Activated naive CD8-positive, alpha-beta T cell treated with anti-CD3 and anti-CD28 coated beads, Interleukin-2, amount 50 U/mL, for 16 hours (primary cell): Measurements from ENCODE around the gene CDX1.

ENCODE experiments used
- DNase-seq: peaks from one replicate; pipeline ENCODE4 v3.0.0-alpha.2; 2020; ENCODE audit warnings: low read depth, low spot score

CDX1 gene

GRCh38 chr5:150146235-150146634 lies 20.3 kb upstream of the CDX1 start:
- DNase-seq: no peak

DNA sequence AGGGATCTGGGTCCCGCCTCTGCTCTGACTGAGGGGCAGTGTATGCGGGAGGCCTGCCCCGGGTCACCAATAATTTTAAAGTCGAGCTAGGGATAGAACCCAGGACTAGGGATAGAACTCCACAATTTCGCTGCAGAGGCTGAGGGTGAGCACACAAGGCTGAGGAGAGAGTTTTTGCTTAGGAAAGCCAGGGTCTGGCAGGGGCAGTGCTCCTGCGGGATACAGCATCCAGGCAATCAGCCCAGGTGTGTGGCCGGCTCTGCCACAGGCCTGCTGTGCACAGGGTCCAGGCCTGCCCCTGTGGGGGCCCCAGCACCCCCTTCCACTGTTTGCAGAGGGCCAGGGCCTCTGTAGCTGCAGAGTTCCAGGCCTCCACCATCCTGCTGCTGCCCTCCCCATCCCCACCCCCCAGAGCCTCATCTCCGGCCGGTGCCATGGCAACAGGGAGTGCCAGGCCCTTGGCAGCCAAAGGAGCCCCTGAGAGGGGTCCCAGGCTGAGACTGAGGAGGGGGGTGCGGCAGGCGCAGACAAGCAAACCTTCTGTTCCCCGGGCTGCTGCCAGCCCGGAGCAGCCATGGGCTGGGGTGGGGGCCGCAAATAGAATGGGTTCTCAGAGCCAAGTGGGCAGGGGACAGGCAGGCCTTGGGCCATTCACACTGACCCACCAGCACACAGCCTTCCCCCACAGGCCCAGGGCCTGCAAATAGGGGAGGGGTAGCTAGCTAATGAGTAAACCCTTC lies 19.5 kb upstream of the CDX1 start:
- DNase-seq: no peak

- DNase-seq: no peak
Measured at GRCh38 chr5:150147670-150148069, 18.9 kb upstream of the CDX1 start.

- DNase-seq: no peak
Measured at GRCh38 chr5:150148117-150148927, 18.3 kb upstream of the CDX1 start.

GRCh38 chr5:150149618-150150017 lies 17.0 kb upstream of the CDX1 start:
- no peak for DNase-seq

- no peak for DNase-seq
Measured at GRCh38 chr5:150152636-150153462, 13.7 kb upstream of the CDX1 start.

DNA sequence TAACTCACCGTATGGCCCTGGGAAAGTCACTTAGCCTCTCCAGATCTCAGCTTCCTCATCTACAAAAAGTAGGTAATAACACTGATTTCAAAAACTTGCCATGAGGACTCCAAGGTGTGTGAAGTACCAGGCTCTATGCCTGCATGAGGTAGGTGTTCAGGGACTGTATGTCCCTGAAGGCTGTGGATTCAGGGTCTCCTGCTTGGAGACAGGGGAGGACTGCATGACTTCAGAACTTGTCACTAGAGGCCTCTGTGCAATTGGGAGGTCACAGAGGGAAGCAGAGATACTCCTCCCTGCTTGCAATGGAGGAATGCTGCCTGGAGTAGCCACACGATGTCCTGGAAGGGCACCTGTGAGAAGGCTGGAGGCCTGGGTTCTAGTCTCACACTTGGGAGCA lies 13.1 kb upstream of the CDX1 start:
- no peak for DNase-seq

DNA sequence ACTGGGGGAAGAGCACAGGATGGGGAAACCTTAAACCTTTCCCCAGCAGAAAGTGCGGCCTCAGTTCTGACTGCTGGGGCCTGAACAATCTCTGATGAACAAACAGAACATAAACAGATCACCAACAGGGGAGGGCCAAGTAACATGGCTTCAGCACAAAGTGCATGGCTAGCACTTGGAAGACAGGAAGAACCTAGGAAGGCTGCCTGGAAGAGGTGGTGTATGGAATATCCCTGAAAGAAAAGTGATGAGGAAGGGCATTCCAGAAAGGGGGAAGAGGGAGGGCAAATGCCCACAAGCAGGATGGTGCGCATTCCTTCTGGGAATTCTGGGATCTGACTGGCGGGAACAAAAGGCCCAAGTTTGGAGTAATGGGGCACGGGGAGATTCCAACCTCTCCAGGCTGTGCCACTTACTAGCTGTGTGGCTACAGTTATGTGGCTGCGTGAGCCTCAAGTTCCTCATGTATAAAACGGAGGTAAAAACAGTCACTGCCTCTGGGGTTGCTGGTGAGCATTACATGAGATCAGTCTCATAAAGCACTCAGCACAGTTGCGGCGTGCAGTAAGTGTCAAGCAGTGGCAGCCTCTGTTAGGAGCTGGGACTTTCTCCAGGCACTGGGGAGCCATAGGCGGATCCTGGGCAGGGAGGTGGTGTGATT lies 12.5 kb upstream of the CDX1 start:
- no peak for DNase-seq

GRCh38 chr5:150154618-150155128 lies 11.9 kb upstream of the CDX1 start:
- no peak for DNase-seq

- peak; percentile 44 for DNase-seq
Measured at GRCh38 chr5:150155258-150156026, 11.1 kb upstream of the CDX1 start, which contains the start of gene PDGFRB. TSS of gene PDGFRB (minus strand) at chr5:150155845. CDS start at chr5:150137047, 18,798 bp downstream.

- DNase-seq: no peak
Measured at GRCh38 chr5:150156027-150156368, 10.6 kb upstream of the CDX1 start.

- DNase-seq: no peak
Measured at GRCh38 chr5:150156540-150156939, 10.0 kb upstream of the CDX1 start.

- DNase-seq: no peak
Measured at GRCh38 chr5:150157168-150157567, 9.4 kb upstream of the CDX1 start.

GRCh38 chr5:150158170-150158949 lies 8.2 kb upstream of the CDX1 start:
- no peak for DNase-seq

DNA sequence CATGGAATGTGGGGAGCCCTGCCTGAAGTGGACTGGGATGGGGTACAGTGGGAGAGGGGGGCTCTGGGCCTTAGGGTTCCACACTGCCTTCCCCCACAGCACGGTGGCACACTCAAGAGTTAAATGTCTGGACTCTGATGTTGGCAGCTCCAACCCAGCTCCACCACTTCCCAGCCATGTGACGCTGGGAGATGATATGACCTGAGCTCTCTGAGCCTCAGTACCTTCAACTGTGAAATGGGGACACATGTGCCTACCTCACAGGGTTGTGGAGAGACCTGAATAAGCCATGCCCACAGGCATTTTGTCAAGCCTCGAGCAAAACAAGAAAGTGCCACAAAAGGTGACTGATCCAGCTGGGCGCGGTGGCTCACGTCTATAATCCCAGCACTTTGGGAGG lies 7.5 kb upstream of the CDX1 start:
- DNase-seq: no peak

DNA sequence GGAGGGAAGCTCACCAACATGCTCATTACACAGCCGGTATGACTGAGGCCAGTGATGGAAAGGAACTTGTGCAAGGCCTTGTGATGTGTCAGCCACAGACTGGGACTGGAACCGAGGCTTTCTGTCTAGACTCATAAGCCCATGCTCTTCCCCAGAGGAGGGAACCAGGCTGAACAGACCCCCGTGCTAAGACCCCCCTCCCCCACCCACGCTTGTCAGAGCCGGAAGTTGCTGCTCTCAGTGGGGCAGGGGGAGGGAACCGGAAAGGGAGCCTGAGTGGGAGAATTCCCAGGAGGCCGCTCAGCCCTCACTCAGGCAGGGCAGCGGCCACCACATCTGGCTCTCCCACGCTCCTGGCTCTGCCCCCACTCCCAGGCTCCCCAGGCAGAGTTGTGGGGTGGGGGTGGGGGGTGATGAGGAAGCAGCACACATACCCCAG lies 6.8 kb upstream of the CDX1 start:
- no peak for DNase-seq

DNA sequence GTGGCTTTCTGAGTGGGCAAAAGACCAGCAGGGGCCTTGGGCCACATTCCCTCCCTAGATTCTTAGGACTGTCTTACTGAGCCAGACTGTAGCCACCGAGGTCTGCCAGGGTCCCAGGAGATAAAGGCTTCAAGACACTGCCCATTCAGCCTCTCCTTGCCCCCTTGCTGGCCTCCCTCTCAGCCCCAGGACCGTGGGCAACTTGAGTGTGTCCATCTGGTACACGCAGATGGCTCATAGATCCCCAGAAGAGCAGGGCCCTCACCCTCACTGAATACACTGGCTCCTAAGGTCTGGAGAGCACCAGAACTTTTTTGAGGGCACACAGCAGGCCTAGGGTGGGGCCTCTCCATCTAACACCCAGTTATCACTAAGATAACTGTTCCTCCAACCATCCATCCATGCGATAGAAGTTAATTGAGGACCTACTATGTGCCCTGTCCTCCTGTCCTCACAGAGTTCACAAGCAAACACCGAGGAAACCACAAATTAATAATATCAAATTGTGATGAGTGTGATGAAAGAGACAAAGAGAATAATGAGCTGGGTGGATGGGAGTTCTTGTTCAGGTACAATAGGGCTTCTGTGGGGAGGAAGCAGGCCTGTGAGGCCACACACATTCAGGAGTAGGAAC lies 6.0 kb upstream of the CDX1 start:
- DNase-seq: no peak

- peak; percentile 55 for DNase-seq
Measured at GRCh38 chr5:150161242-150162141, 5.1 kb upstream of the CDX1 start.
